H1 (cell line): ENCODE data around the gene DOCK11. TPM values are rescaled to one million over a fixed set of nuclear protein-coding genes. Genes with fewer than 3 reads are reported as not detected.

Source experiments
- CTCF ChIA-PET: fragments of 300-600 bp; sonication (Branson Sonifier 250); formaldehyde crosslinking; loops from one replicate; lab custom pipeline; 2021; ENCODE audit not compliant: partially characterized antibody; lab: Charles Lee
- POLR2A ChIA-PET: fragments of 300-600 bp; sonication (Branson Sonifier 250); formaldehyde crosslinking; loops from one replicate; lab custom pipeline; 2021; ENCODE audit warnings: inconsistent platforms; ENCODE audit not compliant: partially characterized antibody; lab: Charles Lee
- DNase-seq, 2 experiments: peaks; one replicate each; pipeline versions ENCODE4 v3.0.0 to v3.0.0-alpha.2; 2010 to 2022; ENCODE audit warnings: low spot score in 2 of 2, low read depth in 1 of 2, mixed read lengths in 1 of 2
- FAIRE-seq: peaks from 2 replicates; lab custom pipeline; 2011; peaks lifted over from hg19 to GRCh38; lab: Jason Lieb, UNC
- H2AFZ ChIP-seq: 2 replicates; pipeline ENCODE4 v1.8.1; 2012; ENCODE audit warnings: low read length, inconsistent platforms
- H2AK5ac ChIP-seq: 2 replicates; pipeline ENCODE4 v1.6.1; 2013; ENCODE audit warnings: low read depth, low read length
- H2BK120ac ChIP-seq: replicated peaks from 2 replicates; pipeline ENCODE3; 2013; ENCODE audit warnings: low read depth, low read length, inconsistent platforms
- H2BK12ac ChIP-seq: 2 replicates; pipeline ENCODE4 v1.6.1; 2013; ENCODE audit warnings: low read depth, low read length
- H2BK15ac ChIP-seq: 2 replicates; pipeline ENCODE4 v1.6.1; 2013; ENCODE audit warnings: low read length
- H2BK20ac ChIP-seq: 2 replicates; pipeline ENCODE4 v1.6.1; 2013; ENCODE audit warnings: low read length
- H2BK5ac ChIP-seq: 2 replicates; pipeline ENCODE4 v1.6.1; 2013; ENCODE audit warnings: low read depth, low read length
- H3K14ac ChIP-seq: 2 replicates; pipeline ENCODE4 v1.6.1; 2013; ENCODE audit warnings: inconsistent platforms; ENCODE audit not compliant: insufficient read length
- H3K18ac ChIP-seq: 2 replicates; pipeline ENCODE4 v1.6.1; 2013; ENCODE audit warnings: low read length; ENCODE audit errors: extremely low read depth
- H3K23ac ChIP-seq: 2 replicates; pipeline ENCODE4 v1.6.1; 2013; ENCODE audit warnings: inconsistent platforms; ENCODE audit not compliant: insufficient read length
- H3K23me2 ChIP-seq: 2 replicates; pipeline ENCODE4 v1.6.1; 2013; ENCODE audit warnings: low read depth, low read length
- H3K27ac ChIP-seq: 2 replicates; pipeline ENCODE4 v1.6.1; 2011; ENCODE audit warnings: low read depth, low read length, inconsistent platforms
- H3K27me3 ChIP-seq, 4 experiments: replicated peaks in 1 of 4; 1 replicate in 1 of 4; 2 replicates in 3 of 4; pipeline versions ENCODE4 v1.6.1 to v1.8.1; 2011 to 2013; ENCODE audit warnings: low read length in 3 of 4, mild to moderate bottlenecking in 3 of 4, inconsistent platforms in 2 of 4, mixed read lengths in 2 of 4, moderate library complexity in 1 of 4; ENCODE audit not compliant: control insufficient read depth in 3 of 4, insufficient read depth in 3 of 4; ENCODE audit errors: extremely low read depth in 1 of 4
- H3K36me3 ChIP-seq, 4 experiments: 2 replicates each; pipeline versions ENCODE4 v1.6.1 to v1.8.1; 2011 to 2013; ENCODE audit warnings: mild to moderate bottlenecking in 4 of 4, low read length in 3 of 4, moderate library complexity in 2 of 4, control low read depth in 1 of 4, inconsistent platforms in 1 of 4; ENCODE audit not compliant: insufficient read depth in 4 of 4, control insufficient read depth in 2 of 4
- H3K4ac ChIP-seq: replicated peaks from 2 replicates; pipeline ENCODE3; 2013; ENCODE audit warnings: low read length, low read depth, mixed read lengths, inconsistent platforms; ENCODE audit not compliant: insufficient read length
- H3K4me1 ChIP-seq, 4 experiments: replicated peaks in 1 of 4; 1 replicate in 1 of 4; 2 replicates in 3 of 4; pipeline versions ENCODE4 v1.6.1 to v1.8.1; 2011 to 2013; ENCODE audit warnings: low read length in 3 of 4, inconsistent platforms in 2 of 4, mixed read lengths in 1 of 4; ENCODE audit not compliant: insufficient read depth in 4 of 4, control insufficient read depth in 3 of 4
- H3K4me2 ChIP-seq, 2 experiments: 2 replicates each; pipeline versions ENCODE4 v1.6.1 to v1.8.1; 2011 to 2013; ENCODE audit warnings: low read depth in 2 of 2, low read length in 2 of 2, control low read depth in 1 of 2, inconsistent platforms in 1 of 2, mild to moderate bottlenecking in 1 of 2; ENCODE audit not compliant: insufficient read depth in 1 of 2
- H3K4me3 ChIP-seq, 4 experiments: fragments of 200-600, 300-600 bp in 1 of 4; sonication (generic), shearing (Covaris generic), sonication (Bioruptor Twin) in 1 of 4; 2 replicates each; pipeline versions ENCODE4 v1.5.1 to v1.8.1; 2011 to 2016; ENCODE audit warnings: low read length in 4 of 4, low read depth in 3 of 4, control low read depth in 2 of 4, inconsistent platforms in 2 of 4, mild to moderate bottlenecking in 2 of 4, mixed read lengths in 1 of 4, moderate library complexity in 1 of 4; ENCODE audit not compliant: insufficient read depth in 2 of 4; ENCODE audit errors: extremely low read depth in 1 of 4
- H3K56ac ChIP-seq: replicated peaks from 2 replicates; pipeline ENCODE3; 2013; ENCODE audit warnings: low read depth, mild to moderate bottlenecking, mixed read lengths, low read length, inconsistent platforms; ENCODE audit not compliant: insufficient read length
- H3K79me1 ChIP-seq: 2 replicates; pipeline ENCODE4 v1.6.1; 2013; ENCODE audit warnings: low read depth, low read length, control low read depth
- H3K79me2 ChIP-seq, 2 experiments: 2 replicates each; pipeline versions ENCODE4 v1.6.1 to v1.8.1; 2012 to 2013; ENCODE audit warnings: low read length in 2 of 2, mild to moderate bottlenecking in 2 of 2, inconsistent platforms in 1 of 2; ENCODE audit not compliant: insufficient read depth in 2 of 2, control insufficient read depth in 1 of 2
- H3K9ac ChIP-seq, 4 experiments: replicated peaks in 1 of 4; 1 replicate in 1 of 4; 2 replicates in 3 of 4; pipeline versions ENCODE4 v1.6.1 to v1.8.1; 2011 to 2013; ENCODE audit warnings: low read depth in 3 of 4, low read length in 3 of 4, control low read depth in 2 of 4, mild to moderate bottlenecking in 2 of 4, moderate library complexity in 2 of 4, inconsistent platforms in 1 of 4; ENCODE audit errors: extremely low read depth in 1 of 4
- H3K9me3 ChIP-seq, 2 experiments: 2 replicates each; pipeline versions ENCODE4 v1.6.1 to v1.8.1; 2012 to 2013; ENCODE audit warnings: mild to moderate bottlenecking in 2 of 2, moderate library complexity in 2 of 2, control low read depth in 1 of 2, inconsistent platforms in 1 of 2, low read depth in 1 of 2, low read length in 1 of 2, mixed read lengths in 1 of 2; ENCODE audit not compliant: insufficient read depth in 2 of 2
- H4K20me1 ChIP-seq, 2 experiments: replicated peaks in 1 of 2; 2 replicates each; pipeline versions ENCODE3 to v1.8.1; 2011 to 2013; ENCODE audit warnings: inconsistent platforms in 2 of 2, low read length in 2 of 2, mild to moderate bottlenecking in 1 of 2; ENCODE audit not compliant: insufficient read depth in 2 of 2, control insufficient read depth in 1 of 2
- H4K5ac ChIP-seq: 2 replicates; pipeline ENCODE4 v1.6.1; 2013; ENCODE audit warnings: low read length, low read depth, mixed read lengths, inconsistent platforms; ENCODE audit not compliant: insufficient read length
- H4K8ac ChIP-seq: 2 replicates; pipeline ENCODE4 v1.8.0; 2013; ENCODE audit warnings: mild to moderate bottlenecking, moderate library complexity, low read length, inconsistent platforms; ENCODE audit not compliant: insufficient read depth; ENCODE audit errors: extremely low read depth
- H4K91ac ChIP-seq: replicated peaks from 2 replicates; pipeline ENCODE3; 2013; ENCODE audit warnings: low read length, mixed read lengths, inconsistent platforms; ENCODE audit not compliant: insufficient read length
- BRCA1 ChIP-seq: IDR thresholded peaks from 2 replicates; pipeline ENCODE4 v1.6.1; 2012; ENCODE audit warnings: low read depth, low read length, improper control_type of control experiment
- CREB1 ChIP-seq: IDR thresholded peaks from 2 replicates; pipeline ENCODE4 v1.6.1; 2012; ENCODE audit warnings: inconsistent platforms
- GABPA ChIP-seq: IDR thresholded peaks from 2 replicates; pipeline ENCODE4 v1.6.1; 2011; ENCODE audit warnings: mild to moderate bottlenecking, low read length, moderate library complexity, borderline replicate concordance; ENCODE audit not compliant: insufficient read depth
- HDAC2 ChIP-seq, 2 experiments: fragments of 300-600 bp in 1 of 2; sonication (generic) in 1 of 2; IDR thresholded peaks; 2 replicates each; pipeline ENCODE4 v1.6.1; 2011 to 2012; ENCODE audit warnings: low read depth in 2 of 2, low read length in 2 of 2, mild to moderate bottlenecking in 2 of 2, moderate library complexity in 2 of 2, borderline replicate concordance in 1 of 2, inconsistent platforms in 1 of 2
- JUN ChIP-seq: IDR thresholded peaks from 2 replicates; pipeline ENCODE4 v1.6.1; 2011; ENCODE audit warnings: low read depth, mild to moderate bottlenecking, improper control_type of control experiment, low read length
- NANOG ChIP-seq: IDR thresholded peaks from 2 replicates; pipeline ENCODE4 v1.6.1; 2011; ENCODE audit warnings: low read length, low read depth, mild to moderate bottlenecking, inconsistent platforms; ENCODE audit not compliant: insufficient read depth, poor library complexity, severe bottlenecking
- POU5F1 ChIP-seq: IDR thresholded peaks from 2 replicates; pipeline ENCODE4 v1.6.1; 2011; ENCODE audit warnings: low read depth, mild to moderate bottlenecking, low read length, moderate library complexity
- RBBP5 ChIP-seq: IDR thresholded peaks from 2 replicates; pipeline ENCODE4 v1.7.1; 2012; ENCODE audit warnings: low read depth, mild to moderate bottlenecking, inconsistent platforms, low read length, moderate library complexity, borderline replicate concordance
- TAF7 ChIP-seq: optimal IDR thresholded peaks from 2 replicates; pipeline ENCODE3; 2011; ENCODE audit warnings: low read depth, mild to moderate bottlenecking, inconsistent platforms, low read length, moderate library complexity, borderline replicate concordance
- WGBS, 2 experiments: shearing (Covaris generic) in 1 of 2; methylation state at CpG; one replicate each; pipeline versions ENCODE4 v1.1.6 to v1.1.7; 2013 to 2015; ENCODE audit warnings: low lambda C conversion rate in 2 of 2, mixed read lengths in 2 of 2, inconsistent platforms in 1 of 2, low coverage in 1 of 2, missing lambda C conversion rate in 1 of 2; ENCODE audit not compliant: insufficient replicate concordance in 2 of 2, insufficient coverage in 1 of 2, insufficient read length in 1 of 2; ENCODE audit errors: extremely low coverage in 1 of 2, missing lambda C conversion rate in 1 of 2; 5-methylcytosine and 5-hydroxymethylcytosine counted together
- polyA plus RNA-seq, 7 experiments: library from polyadenylated mRNA; depleted of rRNA in 3 of 7; stranded (reverse) in 5 of 7; unstranded in 2 of 7; fragments of >200 nt in 5 of 7; fragments of 200-250 nt in 2 of 7; gene quantifications; 1 replicate in 5 of 7; 2 replicates in 1 of 7; 4 replicates in 1 of 7; pipeline versions ENCODE4 v1.2.1 to v1.2.3, GENCODE V29; 2011 to 2013; ENCODE audit warnings: missing spikeins in 2 of 7, mixed read lengths in 2 of 7
- total RNA-seq: library from RNA; stranded (reverse); fragmentation: NEBNext Ultra II Directional; extraction: Animal tissue kit (Norgen Biotek cat#: 25700); gene quantifications from 2 replicates; pipeline ENCODE4 v1.2.1, GENCODE V29; 2021

The DOCK11 gene
- total and polyA plus RNA-seq, 2 of the 8 experiments (the other 6 are each of a cell fraction or from before 2014, with no cell fraction given), result 4.9 to 12.0 TPM

DNA sequence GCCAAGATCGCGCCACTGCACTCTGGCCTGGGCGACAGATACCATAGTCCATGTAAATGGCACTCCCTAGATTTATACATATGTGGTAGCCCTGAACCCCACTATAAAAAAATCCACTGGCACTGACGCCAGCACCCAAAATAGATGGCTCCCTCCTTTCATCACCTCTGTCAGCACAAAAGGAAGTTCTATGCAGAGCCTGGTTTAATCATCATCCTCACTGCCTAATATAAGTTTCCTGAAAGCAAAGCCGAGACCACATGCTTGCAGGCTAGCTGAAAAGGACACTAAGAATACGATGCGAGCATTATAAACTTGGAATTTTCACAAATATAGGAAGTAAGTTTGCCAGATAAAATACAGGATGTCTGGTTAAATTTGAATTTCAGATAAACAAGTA is 27.5 kb upstream of the DOCK11 start:
- TF ChIP-seq POU5F1 (no peak), TAF7 (no peak), GABPA (no peak), RBBP5 (no peak), CREB1 (no peak), JUN (no peak), HDAC2 (IDR thresholded peaks at IDR 0.05; ENCODE audit: borderline replicate concordance in 1 of 2, low read depth in 2 of 2, low read length in 2 of 2) (no peak), BRCA1 (no peak), NANOG (no peak)
- no peak overlapping the region for H2BK15ac ChIP-seq
- H3K27ac ChIP-seq, result no peak overlapping the region
- no peak overlapping the region for H3K4ac ChIP-seq
- no peak overlapping the region for H3K18ac ChIP-seq
- H3K4me1 ChIP-seq, result no peaks in the 10 kb centered on the region
- H2BK12ac ChIP-seq, result no peak overlapping the region
- no peak overlapping the region for H2BK120ac ChIP-seq
- H3K79me2 ChIP-seq, result no peaks in the 10 kb centered on the region
- no peaks in the 10 kb centered on the region for H4K20me1 ChIP-seq
- ChIA-PET POLR2A (no interaction called here), CTCF (interaction anchor here (1.1 to 2.6 kb wide), 3 partner anchors 9 to 134 kb away, joined by 3 to 6 read pairs (median 3); no protein-coding TSS in a partner anchor)
- no peaks in the 10 kb centered on the region for H3K27me3 ChIP-seq
- no peaks in the 10 kb centered on the region for H3K79me1 ChIP-seq
- H2BK20ac ChIP-seq, result no peak overlapping the region
- no peaks in the 10 kb centered on the region for H3K23me2 ChIP-seq
- 90% methylated on average over 7 of the region's 7 CpGs; no CpG with 5 or more reads in 1 of the 2 experiments for WGBS, 2 experiments
- DNase-seq (no peak), FAIRE-seq (no peak)
- H3K9me3 ChIP-seq, result no peaks in the 10 kb centered on the region
- H3K23ac ChIP-seq, result no peak overlapping the region
- no peak overlapping the region for H3K56ac ChIP-seq
- no peak overlapping the region for H2AK5ac ChIP-seq
- no peaks in the 10 kb centered on the region for H3K36me3 ChIP-seq
- no peak overlapping the region for H4K5ac ChIP-seq
- H3K14ac ChIP-seq, result no peak overlapping the region
- H3K4me3 ChIP-seq, result no peak overlapping the region
- no peak overlapping the region for H2AFZ ChIP-seq
- no peak overlapping the region for H4K91ac ChIP-seq
- H3K4me2 ChIP-seq, result no peak overlapping the region
- H4K8ac ChIP-seq, result no peak overlapping the region
- H2BK5ac ChIP-seq, result no peak overlapping the region
- H3K9ac ChIP-seq, result no peak overlapping the region
